Fibroblast of the aortic adventitia (primary cell): Measurements from ENCODE around the gene PRLR. TPM values are rescaled to one million over a fixed set of nuclear protein-coding genes. Genes with fewer than 3 reads are reported as not detected.

ENCODE experiments used
- DNase-seq: peaks from one replicate; pipeline ENCODE4 v3.0.0-alpha.2; 2010; ENCODE audit warnings: low read depth
- H3K4me3 ChIP-seq: 2 replicates; pipeline ENCODE4 v1.5.1; 2011; ENCODE audit warnings: low read depth, mild to moderate bottlenecking, control low read depth, low read length, moderate library complexity
- CTCF ChIP-seq: IDR thresholded peaks from 2 replicates; pipeline ENCODE4 v1.5.1; 2011; ENCODE audit warnings: mild to moderate bottlenecking, low read length, control low read depth, inconsistent platforms; ENCODE audit not compliant: insufficient read depth
- total RNA-seq: library from RNA; depleted of rRNA; stranded (reverse); fragments of >200 nt; gene quantifications from 2 replicates; pipeline ENCODE4 v1.2.3, GENCODE V29; 2012; ENCODE audit warnings: low replicate concordance

The PRLR gene
- total RNA-seq, 1 donor, result 0.63 TPM

GRCh38 chr5:35186749-35187148 lies 43.5 kb downstream of the PRLR start:
- no peak for DNase-seq
- TF ChIP-seq CTCF, result no peak
- H3K4me3 ChIP-seq, result no peak overlapping the region

GRCh38 chr5:35185518-35185917 lies 44.8 kb downstream of the PRLR start:
- no peak overlapping the region for H3K4me3 ChIP-seq
- no peak for DNase-seq
- no peak for TF ChIP-seq CTCF

- DNase-seq, result no peak
- TF ChIP-seq CTCF, result no peak
- H3K4me3 ChIP-seq, result no peak overlapping the region
Observed at GRCh38 chr5:35183556-35183955, 46.7 kb downstream of the PRLR start.

- H3K4me3 ChIP-seq, result no peak overlapping the region
- peak; percentile 52 for TF ChIP-seq CTCF
- DNase-seq, result peak; percentile 49
Observed at GRCh38 chr5:35182910-35183535, 47.3 kb downstream of the PRLR start.

- H3K4me3 ChIP-seq, result no peak overlapping the region
- no peak for TF ChIP-seq CTCF
- DNase-seq, result no peak
Observed at GRCh38 chr5:35182486-35182885, 47.8 kb downstream of the PRLR start.

- TF ChIP-seq CTCF, result no peak
- H3K4me3 ChIP-seq, result no peak overlapping the region
Observed at GRCh38 chr5:35180046-35180445, 50.2 kb downstream of the PRLR start.

GRCh38 chr5:35177783-35178182 lies 52.5 kb downstream of the PRLR start:
- DNase-seq, result no peak
- TF ChIP-seq CTCF, result no peak
- no peak overlapping the region for H3K4me3 ChIP-seq

More at GRCh38 chr5:35180046-35180445, 50.2 kb downstream of the PRLR start:
- no peak for DNase-seq
